NCI-H1105 (cell line): ENCODE data around the gene ZBBX.

Source experiments
- DNase-seq: peaks from one replicate; lab custom pipeline; 2025; lab: John Stamatoyannopoulos, UW

ZBBX gene

DNA sequence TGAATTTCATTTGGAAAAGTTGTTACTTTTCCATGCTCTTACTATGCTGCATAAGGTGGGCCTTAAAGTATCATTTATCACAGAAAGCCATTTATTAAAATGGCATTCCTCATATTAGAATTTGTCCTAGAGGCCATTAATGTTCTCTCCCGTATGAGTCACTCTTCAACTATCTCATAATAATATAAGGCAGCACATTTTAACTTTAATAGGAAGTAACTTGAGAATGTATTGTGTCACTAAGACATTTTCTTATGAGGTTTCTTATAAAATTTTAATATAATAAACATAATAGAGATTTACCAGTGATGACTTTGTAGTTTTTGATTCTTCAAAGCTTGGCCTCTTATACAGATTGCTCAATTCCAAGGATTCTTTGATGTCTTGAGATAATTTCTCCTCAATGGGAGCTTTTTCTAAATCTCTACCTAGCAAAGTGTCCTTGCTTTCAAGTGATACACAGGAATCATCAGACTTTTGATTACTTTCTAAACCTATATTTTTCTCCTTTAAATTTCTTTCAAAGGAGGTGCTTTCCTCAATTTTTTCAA, 74.7 kb downstream of the ZBBX start:
- DNase-seq, result no peak

DNA sequence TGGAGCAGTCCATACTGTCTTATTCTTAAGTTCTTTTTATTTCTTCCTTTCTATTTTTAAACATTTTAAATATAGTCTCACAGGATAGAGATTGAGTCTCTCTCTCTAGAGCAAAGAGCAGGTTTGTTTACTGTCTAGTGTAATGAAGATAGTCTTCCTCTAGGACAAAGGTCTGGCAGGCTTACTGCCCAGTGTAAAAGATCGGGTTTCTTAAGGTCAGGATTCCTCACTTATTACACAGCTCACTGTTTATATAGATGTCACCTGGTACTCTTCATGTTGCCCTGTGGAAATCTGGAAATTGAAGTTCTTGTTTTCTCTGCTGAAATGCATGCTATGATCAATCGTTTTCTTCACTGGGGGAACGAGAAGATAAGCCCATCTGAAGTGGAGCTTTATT, 76.0 kb downstream of the ZBBX start:
- DNase-seq, result no peak

DNA sequence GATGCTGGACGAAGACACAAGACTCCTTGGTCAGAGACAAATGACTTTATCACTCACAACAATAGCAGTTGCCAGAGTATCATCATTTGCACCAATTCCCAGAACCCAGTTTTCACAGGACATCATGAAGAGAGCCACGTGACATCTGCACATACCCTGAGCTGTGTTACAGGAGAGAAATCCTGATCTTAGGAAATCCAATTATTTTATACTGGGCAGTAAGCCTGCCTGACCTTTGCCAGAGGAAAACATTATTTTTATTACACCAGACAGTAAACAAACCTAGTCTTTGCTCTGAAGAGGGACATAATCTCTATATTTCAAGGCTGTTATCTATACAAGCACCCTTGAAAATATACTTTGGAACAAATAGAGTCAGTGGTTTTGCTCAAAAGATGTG, 77.4 kb downstream of the ZBBX start:
- no peak for DNase-seq

DNA sequence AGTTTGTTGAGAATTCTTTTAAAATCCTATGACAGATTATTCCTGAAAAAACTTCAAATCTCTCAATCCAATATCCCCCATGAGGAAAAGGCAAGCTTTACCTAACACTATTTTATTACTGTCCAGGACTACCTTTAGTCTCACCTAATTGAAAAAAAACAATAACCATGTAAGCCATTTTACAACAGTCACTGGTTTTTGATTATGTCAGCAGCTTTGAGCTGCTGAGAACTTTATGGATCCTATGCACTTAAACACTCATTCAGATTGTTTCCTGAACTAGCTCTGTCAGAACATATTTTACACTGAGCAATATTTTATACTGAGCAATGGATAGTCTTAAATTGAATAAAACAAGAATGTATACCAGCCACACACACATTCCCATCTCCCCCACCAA, 79.9 kb downstream of the ZBBX start:
- DNase-seq, result no peak

DNA sequence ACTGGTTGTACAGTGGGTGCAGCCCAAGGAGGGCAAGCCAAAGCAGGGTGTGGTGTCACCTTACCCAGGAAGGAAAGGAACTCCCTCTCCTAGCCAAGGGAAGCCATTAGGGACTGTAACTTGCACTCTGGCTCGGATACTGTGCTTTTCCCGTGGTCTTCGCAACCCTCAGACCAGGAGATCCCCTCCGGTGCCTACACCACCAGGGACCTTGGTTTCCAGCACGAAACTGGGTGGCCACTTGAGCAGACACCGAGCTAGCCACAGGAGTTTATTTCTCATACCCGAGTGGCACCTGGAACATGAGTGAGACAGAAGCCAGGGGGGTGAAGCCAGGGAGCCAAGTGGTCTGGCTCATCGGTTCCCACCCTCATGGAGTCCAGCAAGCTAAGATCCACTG, 90.7 kb downstream of the ZBBX start:
- no peak for DNase-seq

DNA sequence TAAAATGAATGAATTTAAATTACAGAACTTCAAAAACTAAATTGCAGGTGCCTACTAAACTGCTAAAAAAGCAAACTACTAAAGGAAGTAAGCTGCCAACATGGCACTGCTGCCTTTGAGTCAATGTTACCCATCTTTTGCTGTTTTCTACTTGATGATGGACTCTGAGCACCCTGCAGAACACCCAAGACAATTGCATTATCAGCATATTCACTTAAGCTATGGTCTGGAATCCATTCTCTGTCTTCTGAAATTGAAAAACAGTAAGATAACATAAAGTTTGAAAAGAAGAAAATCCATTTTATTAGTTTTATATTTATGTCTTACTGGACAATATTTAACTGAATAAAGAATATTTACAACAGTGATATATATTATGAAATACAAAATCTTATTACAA, 91.4 kb downstream of the ZBBX start:
- no peak for DNase-seq

DNA sequence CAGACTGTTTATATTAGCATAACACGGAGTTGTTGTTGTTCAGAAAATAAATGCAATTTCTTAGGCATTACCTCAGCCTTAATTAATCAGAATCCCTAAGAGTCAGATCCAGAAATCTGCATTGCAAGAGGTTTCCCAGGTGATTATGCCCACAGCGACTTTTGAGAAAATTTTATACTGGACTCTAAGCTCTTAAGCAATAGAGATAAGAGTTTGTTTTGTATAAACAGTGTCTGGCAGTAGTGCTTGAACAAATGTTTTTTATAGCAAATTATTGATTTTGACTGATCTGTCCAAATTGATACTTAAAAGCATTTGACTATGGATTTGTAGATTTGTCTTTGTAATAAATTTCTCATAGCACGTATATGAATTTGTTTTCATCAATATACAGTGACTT, 92.8 kb downstream of the ZBBX start:
- no peak for DNase-seq

DNA sequence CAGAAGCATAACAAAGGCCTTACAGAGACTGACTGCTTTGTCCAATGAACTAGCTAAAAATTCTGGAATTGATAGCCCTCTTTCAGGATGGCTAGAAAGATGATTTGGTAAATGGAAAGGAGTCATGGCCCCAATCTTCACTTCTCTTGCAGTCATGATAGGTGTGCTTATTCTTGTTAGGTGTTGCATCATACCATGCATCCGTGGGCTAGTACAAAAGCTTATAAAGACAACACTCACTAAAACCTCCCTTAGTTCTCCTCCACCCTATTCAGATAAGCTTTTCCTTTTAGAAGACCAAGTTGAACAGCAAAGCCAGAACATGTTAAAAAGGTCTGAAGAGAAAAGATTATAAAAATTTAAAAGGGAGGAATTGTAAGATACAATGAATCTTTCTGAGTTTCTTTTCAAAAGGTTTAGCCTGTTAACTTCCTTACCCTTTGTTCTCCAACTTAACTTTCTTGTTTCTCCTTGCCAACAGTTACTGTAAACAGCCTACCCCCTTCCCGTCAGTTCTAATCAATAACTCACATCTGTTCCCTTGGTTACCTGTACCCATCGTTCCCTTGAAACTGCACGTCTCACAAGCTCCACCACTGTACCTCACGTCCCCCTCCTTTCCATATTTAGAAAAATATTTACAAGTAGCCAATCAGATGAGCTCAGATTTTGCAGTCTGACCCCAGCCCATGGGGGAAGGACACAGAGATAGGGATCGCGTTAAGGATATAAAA, 105.8 kb downstream of the ZBBX start:
- DNase-seq, result no peak

DNA sequence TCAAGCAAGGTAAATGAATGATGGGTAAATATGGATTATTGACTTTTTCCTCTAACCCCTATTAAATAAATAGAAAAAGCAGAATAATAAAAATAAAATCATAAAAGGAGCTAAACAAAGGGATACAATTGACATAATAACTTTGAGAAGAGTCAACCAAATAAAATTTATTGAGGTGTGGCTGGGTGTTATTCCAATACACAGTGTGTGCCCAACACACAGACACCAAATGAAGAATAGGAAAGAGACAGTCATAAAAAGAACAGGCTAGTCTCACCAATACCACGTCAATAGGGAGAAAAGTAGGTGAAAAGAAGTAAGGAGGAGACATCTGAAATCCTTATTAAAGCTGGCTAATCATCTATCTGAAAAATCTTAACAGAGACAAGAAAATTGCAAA, 127.1 kb downstream of the ZBBX start:
- no peak for DNase-seq

DNA sequence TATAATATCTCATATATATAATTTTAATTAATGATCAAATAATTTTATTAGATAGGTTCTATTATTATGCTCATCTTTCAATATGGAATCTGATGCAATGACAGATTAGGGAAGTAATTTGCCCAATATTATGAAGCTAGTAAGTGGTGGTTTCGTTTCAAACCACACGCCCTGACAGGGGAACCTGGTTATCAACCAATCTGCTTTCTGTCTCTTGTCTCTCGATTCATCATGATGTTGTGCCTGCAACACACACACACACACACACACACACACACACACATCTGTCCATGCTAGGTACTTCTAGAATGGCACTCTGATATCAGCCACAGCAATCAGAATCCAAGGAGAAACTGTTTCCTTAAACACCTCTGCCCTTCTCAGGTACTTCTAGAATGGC, 128.4 kb downstream of the ZBBX start:
- no peak for DNase-seq

DNA sequence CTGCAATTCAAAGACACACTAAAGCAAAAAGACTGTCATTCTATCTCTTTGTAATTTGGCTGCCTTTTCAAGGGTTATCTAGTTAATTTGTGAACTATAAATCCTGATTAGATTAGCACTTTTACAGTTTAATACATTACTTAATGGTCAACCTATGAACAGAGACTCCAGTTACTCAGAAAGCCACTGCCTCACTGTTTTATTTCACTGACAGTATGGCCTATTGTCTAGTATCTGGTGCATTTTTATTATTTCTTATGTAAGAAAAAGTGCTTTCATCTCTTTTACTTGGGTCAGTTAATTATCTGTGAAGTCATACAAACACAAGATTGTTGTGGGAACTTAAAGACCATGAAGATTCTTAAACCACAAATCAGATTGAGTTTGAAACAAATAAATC, 133.8 kb downstream of the ZBBX start:
- no peak for DNase-seq

DNA sequence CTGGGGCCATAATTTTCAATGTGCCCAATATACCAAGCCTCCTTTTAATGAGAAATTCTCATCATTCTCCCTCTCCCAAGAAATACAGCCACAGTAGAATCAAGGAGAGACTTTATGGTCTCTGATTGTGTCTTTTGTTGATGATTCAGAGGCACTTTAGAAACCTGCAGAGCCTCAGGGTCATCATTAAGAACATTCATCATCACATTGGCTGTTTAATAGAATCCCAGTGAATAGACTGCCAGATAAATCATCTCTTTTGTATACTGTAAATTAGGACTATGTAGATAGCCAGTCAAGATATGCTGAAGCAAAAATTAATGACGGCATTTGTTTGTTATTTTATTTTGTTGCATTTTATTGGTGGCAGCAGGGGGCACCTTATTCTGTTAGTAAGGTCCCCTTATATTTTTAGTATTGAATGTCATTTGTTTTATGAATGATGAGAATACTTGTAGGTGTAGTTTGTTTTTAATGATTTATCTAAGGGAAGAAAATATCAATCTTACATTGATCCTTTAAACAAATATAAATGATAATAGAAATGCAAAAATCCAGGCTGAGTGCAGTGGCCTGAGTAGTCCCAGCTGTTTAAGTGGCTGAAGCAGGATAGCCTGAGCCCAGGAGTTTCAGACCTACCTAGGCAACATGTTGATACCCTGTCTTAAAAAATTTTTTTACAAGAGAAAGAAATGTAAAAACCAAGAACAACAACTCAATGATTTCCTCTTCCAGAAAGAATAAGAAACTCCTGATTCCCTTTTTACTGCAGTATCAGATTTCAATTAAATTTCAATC, 138.8 kb downstream of the ZBBX start:
- DNase-seq, result no peak

DNA sequence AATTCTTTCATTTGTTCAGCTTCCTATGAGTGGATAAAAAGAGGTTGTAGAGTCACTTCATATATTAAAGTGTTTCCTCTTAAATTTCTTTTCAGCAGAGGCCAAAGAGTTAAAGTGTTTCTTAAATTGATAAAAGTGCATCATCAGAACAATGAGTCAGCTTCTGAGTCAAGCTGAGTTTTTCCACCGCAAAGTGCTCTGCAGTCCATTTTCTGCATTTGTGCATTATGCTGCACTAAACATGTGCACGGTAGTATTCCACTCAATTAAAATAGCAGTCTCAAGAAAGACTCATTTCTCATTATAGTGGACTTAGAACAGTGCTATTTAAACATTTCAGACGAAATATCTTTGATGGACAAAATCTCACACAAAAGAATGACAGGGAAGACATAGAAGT, 152.0 kb downstream of the ZBBX start:
- no peak for DNase-seq

DNA sequence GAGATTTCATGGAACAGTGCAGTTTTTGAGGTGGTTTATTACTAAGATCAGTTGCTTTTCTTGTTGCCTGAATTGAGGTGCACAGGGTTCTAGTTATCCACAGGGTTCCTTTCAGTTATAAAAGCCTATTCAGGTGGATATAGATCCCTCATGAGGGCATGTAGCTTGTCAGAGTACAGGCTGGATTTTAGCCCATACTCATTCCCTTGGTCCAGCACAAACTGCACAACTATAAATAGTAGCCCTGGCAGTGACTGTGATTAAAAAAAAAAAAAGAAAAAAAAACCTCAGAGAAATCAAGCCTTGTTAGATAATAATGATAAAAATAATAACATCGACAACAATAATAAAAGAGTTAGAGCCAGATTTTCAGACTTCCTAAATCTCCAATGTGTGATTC, 154.3 kb downstream of the ZBBX start:
- no peak for DNase-seq

DNA sequence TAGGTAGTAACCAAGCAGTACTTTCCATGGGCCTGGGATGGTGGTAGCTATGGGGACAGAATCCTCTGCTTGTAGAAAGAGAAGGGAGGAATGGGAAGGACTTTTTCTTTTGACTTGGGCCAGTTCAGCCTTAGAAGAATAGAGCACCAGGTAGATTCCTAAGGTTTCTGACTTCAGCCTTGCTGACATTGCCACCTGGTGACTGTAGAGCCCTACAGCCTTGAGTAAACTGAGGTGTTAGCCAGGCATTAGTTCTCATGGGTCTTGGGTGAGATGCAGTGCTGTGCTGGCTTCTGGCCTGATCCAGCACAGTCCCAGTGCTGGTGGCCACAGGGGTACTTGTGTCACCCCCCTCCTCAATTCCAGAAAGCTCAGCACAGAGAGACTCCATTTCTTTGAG, 171.1 kb downstream of the ZBBX start:
- DNase-seq, result no peak

DNA sequence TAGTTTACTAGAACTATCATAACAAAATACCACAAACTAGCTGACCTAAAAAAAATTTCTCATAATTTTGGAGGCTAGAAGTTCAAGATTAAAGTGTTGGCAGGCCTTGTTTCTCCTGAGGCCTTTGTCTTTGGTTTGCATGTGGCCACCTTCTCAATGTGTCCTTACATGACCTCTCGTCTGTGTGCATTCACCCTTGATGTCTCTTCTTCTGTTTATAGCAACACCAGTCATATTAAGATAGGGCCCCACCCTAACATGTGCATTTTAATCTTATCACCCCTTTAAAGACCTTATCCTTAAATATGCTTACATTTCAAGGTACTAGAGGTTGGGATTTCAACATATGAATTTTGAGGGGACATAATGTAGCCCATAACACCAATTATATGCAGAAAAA, 177.0 kb downstream of the ZBBX start:
- no peak for DNase-seq

DNA sequence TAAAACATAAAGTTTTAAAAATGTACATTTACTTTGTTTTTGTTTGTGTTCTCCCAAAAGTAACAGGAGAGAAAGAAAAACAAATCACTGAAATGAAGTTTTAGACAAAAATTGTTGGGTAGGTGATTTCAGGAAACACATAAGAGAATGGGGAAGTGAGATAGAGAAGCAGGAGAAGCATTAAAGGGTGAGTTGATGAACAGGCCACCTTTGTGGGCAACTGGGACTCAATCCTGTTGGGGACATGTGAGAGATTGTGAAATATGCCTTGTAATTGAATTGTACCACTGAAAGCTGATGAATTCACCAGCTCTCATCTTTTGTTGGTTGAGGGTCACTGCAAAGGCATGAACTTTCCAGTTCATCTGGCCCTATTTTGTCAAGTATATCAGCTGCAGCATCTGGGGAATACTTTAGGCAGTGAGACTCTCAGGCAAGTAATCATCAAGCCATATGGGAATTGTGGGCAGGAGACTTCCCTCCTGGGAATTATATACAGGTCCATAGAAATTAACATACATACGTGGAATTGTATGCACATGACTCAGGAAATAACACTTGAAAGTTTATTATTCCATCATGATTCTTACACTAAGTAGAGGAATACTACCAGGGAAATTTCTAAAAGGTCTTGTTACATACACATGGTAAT, 181.0 kb downstream of the ZBBX start:
- no peak for DNase-seq
